Retina (tissue), 1 donor: ENCODE results near the gene COPG2.
"Not testable (repeated sequence)": the region's sequence is repeated elsewhere in the genome, so short reads cannot be mapped to it uniquely, and the experiment has no call there.

Experiments used
- DNase-seq: peaks from one replicate; pipeline ENCODE4 v3.0.0-alpha.2; 2016

COPG2 gene

GRCh38 chr7:130649004-130649790 is 19.4 kb downstream of the COPG2 start:
- DNase-seq, result no peak

- DNase-seq, result no peak
Measured at GRCh38 chr7:130648580-130648979, 20.0 kb downstream of the COPG2 start.

GRCh38 chr7:130642383-130642782 is 26.2 kb downstream of the COPG2 start:
- no peak for DNase-seq

DNA sequence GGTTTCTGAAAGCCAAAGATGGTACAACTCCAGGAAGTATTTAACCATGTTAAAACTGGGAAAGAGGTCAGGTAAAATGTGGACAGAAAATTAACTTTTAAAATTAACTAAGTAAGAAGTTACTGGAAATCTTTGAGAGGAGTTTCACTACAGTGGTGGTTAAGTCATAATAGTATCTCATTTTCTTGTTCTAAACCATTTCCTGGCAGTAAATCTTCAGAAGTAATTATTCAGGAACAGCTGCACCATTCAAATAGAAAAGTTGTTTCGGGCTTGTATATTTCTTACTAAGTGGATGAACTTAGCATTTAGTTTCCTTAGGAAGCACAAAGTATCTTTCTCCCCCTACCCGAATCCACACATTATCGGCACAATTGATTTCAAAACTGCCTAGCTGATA is 27.1 kb downstream of the COPG2 start:
- no peak for DNase-seq

DNA sequence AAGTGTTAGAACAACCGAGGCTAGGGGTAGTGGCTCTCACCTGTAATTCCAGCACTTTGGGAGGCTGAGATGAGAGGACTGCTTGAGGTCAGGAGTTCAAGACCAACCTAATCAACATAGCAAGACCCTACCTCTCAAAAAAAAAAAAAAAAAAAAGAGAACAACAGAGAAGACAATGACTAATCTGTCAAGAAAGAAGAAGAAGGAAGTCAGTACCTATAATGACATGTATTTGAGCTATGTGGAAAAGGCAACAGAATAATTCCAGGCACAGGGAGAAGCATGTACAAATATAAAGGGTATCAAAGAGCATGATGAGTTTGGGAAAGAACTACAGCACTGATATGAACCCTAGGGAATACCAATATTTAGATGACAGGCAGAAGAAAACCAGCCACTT is 27.5 kb downstream of the COPG2 start:
- no peak for DNase-seq

DNA sequence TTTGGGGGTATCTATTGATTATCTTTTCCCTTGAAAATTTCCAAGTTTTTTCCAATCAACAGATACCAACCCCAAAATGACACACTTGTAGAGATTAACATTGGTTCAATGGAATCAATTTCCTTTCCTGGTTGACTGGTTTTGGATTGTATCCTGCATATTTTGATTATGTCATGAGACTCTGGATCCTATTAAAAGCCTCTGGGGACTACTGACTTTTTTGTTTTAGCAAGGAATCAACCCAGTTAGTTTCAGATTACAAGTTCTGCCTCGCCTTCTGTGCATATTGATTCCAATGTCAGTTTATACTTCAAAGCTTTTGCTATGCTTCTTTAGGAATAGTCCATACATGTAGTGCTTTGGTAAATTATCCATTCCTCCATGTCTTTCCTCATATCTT is 29.2 kb downstream of the COPG2 start:
- no peak for DNase-seq

GRCh38 chr7:130632111-130632510 is 36.4 kb downstream of the COPG2 start:
- DNase-seq, result no peak

- DNase-seq, result no peak
Measured at GRCh38 chr7:130628901-130629300, 39.6 kb downstream of the COPG2 start.

GRCh38 chr7:130627775-130628174 is 40.8 kb downstream of the COPG2 start:
- DNase-seq, result no peak

GRCh38 chr7:130622866-130623265 is 45.7 kb downstream of the COPG2 start:
- DNase-seq, result no peak

- DNase-seq, result no peak
Measured at GRCh38 chr7:130615583-130615982, 53.0 kb downstream of the COPG2 start.

- no peak for DNase-seq
Measured at GRCh38 chr7:130614449-130614848, 54.1 kb downstream of the COPG2 start.

DNA sequence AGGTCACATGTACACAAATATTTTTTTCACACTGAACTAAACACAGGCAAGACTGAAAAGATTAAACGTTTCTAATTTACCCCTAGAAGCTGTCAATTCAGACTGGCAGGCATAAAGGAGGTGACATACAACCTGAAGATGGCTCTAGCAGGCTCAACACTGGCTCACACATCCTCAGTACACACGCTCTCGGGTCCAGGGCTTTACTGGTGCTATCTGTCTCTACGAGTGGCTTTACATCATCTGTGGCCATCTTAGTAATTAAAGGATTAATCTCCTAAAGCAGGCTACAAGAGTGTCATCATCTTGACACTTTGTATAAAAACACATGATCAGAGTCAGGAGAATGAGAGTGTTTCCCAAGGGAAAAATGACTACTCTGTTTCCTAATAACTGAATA is 57.3 kb downstream of the COPG2 start:
- no peak for DNase-seq

- not testable (repeated sequence) for DNase-seq
Measured at GRCh38 chr7:130607066-130607465, 61.5 kb downstream of the COPG2 start.

- no peak for DNase-seq
Measured at GRCh38 chr7:130606161-130606560, 62.4 kb downstream of the COPG2 start.

- no peak for DNase-seq
Measured at GRCh38 chr7:130598056-130598455, 70.5 kb downstream of the COPG2 start.

DNA sequence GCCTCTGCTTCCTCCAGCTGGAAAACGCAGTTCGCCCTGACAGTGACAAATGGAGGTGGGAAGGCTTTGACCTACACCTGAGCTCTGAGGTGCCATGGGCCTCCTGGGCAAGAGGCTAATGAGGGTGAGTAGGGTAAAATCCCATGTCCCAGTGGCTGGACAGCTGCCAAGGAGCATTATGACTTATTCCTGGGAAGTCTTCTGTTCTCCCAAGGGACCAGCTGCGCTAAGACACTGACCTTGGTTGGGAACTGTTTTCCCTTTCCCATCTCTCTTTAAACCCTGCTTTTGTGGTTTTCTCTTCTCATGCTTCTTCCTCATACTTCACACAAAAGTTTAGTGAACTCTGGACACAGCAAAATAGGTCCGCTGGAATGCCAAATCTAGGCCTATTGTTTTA is 72.6 kb downstream of the COPG2 start:
- DNase-seq, result no peak

DNA sequence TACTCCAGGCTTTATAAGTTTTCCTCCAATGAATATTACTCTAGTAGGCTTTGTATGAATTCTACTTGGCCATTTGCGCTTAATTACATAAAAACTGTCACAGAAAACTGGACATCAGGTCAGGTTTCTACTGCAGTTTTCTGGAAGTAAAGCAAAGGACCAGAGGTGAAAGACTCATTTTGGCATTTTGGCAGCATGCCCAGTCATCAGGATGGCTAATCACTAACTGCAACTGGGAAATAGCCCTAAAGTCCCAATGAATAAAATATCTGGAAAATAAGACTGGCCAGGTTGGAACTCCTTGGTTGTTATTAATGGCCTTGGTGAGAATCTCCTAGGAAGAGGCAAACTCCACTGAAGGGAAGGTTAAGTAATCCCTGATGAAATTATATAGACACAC is 75.5 kb downstream of the COPG2 start:
- no peak for DNase-seq

DNA sequence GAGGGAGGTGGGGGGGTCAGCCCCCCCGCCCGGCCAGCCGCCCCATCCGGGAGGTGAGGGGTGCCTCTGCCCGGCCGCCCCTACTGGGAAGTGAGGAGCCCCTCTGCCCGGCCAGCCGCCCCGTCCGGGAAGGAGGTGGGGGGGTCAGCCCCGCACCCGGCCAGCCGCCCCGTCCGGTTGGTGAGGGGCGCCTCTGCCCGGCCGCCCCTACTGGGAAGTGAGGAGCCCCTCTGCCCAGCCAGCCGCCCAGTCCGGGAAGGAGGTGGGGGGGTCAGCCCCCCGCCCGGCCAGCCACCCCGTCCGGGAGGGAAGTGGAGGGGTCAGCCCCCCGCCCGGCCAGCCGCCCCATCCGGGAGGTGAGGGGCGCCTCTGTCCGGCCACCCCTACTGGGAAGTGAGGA is 77.1 kb downstream of the COPG2 start:
- not testable (repeated sequence) for DNase-seq

GRCh38 chr7:130585932-130586331 is 82.6 kb downstream of the COPG2 start:
- DNase-seq, result not testable (repeated sequence)

DNA sequence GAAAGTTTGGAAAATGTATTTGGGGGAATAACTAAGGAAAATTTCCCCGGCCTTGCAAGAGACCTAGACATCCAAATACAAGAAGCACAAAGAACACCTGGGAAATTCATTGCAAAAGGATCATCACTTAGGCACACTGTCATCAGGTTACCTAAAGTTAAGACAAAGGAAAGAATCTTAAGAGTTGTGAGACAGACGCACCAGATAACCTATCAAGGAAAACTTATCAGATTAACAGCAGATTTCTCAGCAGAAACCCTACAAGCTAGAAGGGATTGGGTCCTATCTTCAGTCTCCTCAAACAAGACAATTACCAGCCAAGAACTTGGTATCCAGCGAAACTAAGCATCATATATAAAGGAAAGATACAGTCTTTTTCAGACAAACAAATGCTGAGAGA is 93.4 kb downstream of the COPG2 start:
- not testable (repeated sequence) for DNase-seq

- DNase-seq, result not testable (repeated sequence)
Measured at GRCh38 chr7:130570144-130570543, 98.4 kb downstream of the COPG2 start.

GRCh38 chr7:130566898-130567280 is 101.7 kb downstream of the COPG2 start:
- no peak for DNase-seq

DNA sequence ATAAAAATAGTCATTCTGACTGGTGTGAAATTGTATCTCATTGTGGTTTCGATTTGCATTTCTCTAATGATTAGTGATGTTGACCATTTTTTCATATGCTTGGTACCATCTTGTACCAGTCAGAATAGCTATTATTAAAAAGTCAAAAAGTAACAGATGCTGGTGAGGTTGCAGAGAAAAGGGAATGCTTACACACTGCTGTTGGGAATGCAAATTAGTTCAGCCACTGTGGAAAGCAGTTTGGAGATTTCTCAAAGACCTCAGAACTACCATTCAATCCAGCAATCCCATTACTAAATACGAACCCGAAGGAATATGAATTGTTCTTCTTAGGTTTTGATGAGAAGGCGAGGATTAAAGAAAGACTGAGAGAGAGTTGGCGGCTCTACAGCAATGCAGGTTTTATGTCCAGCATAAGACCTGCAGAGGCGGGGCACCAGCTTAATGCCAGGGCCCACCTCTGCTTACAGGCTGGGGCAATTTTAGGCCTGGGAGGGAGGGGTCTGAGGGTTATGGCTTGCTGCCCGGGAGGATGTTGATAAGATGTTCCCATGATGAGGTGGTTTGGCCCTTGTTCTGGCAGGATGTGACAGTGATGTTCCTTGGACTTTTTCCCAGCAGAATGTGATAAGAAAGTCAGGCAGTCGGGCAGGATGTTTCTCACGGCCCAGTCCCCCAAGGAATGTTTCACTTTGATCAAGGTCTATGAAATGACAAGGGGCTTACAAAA is 102.2 kb downstream of the COPG2 start:
- no peak for DNase-seq

DNA sequence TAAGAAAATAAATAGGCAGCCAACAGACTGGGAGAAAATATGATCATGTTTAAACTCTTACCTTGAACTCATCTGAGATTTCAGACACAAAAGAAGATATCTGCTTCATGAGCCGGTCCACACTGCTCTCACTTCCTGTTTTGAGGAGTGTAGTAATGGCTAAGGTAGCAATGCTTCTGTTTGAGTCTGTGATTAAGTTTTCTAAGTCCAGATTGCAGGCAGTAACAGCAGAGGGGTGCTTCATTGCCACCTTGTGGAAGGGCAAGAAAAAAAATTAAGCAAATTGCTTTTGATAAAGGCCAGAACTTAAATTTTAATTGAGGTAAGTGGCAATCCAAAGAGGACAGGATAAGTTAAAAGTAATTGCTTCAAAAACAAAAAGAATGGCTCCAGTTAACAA is 107.6 kb downstream of the COPG2 start:
- DNase-seq, result no peak
